Chondrocyte (in vitro differentiated cells): Measurements from ENCODE around the gene MYO7A. TPM values are rescaled to one million over a fixed set of nuclear protein-coding genes. Genes with fewer than 3 reads are reported as not detected.

Experiments used
- DNase-seq: peaks from one replicate; pipeline ENCODE4 v3.0.0; 2021; ENCODE audit warnings: mixed read lengths, low spot score
- H3K27ac Mint-ChIP-seq: one replicate; pipeline ENCODE4 v1.8.0; 2021; ENCODE audit warnings: mild to moderate bottlenecking, moderate library complexity, mixed read lengths; ENCODE audit not compliant: unreplicated experiment
- H3K27me3 Mint-ChIP-seq: 2 replicates; pipeline ENCODE4 v1.8.0; 2021; ENCODE audit warnings: low read depth, mixed read lengths
- H3K36me3 Mint-ChIP-seq: 2 replicates; pipeline ENCODE4 v1.8.0; 2021; ENCODE audit warnings: low read depth, mixed read lengths
- H3K4me1 Mint-ChIP-seq: 2 replicates; pipeline ENCODE4 v1.8.0; 2021; ENCODE audit warnings: low read depth, mild to moderate bottlenecking, mixed read lengths
- H3K4me3 Mint-ChIP-seq: one replicate; pipeline ENCODE4 v1.8.0; 2021; ENCODE audit warnings: mild to moderate bottlenecking, moderate library complexity, mixed read lengths; ENCODE audit not compliant: unreplicated experiment
- H3K9me3 Mint-ChIP-seq: 2 replicates; pipeline ENCODE4 v1.8.0; 2021; ENCODE audit warnings: low read depth, mixed read lengths
- total RNA-seq: library from RNA; stranded (reverse); gene quantifications from 3 replicates; pipeline ENCODE4 v1.2.1, GENCODE V29; 2021
- TF ChIP-seq, protein P1 (sequence below): fragments of 200-600 bp; sonication (generic); IDR thresholded peaks from 2 replicates; pipeline ENCODE4 v1.5.0; 2021; ENCODE audit warnings: antibody characterized with exemption, mild to moderate bottlenecking, moderate library complexity

Gene MYO7A
- total RNA-seq, 1 donor from 2014 or later = not detected

DNA sequence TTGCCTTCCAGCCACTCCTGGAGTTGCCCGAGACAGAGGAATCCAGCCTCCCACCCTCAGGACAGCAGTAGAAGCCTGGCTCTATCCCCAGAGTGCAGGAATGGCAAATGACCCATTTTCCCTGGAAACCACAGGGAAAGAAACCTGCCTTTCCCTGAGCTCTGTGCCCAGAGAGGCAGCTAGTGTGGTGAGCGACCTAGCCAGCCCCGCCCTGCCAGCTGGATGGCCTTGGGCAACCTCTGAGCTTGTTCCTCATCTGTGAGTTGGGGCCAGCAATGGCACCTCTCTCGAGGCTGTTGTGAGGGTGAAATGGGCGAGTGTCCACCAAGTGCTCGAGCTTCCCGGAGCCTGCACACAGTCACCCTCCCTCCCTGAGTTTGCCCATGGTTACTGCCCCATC lies 21.7 kb upstream of the MYO7A start:
- DNase-seq = no peak

DNA sequence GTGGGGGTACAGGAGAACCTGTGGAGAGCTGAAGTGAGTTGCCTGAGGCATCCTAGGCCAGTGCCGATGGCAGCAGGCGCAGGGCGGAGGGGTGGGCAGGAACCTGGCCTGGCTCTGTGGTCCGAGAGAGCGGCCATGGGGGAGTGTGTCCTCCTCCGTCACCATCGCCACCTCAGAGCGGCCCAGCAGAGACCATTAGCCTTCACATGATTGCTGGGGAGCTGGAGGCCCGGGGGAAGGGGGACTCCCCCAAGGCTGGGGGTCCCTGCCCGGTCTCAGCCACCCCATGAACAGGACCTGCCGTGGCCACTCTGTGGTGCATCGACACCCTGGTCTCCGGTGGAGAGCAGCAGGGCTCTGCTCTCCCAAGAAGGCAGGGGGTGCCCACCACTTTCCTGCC lies 21.3 kb upstream of the MYO7A start:
- Mint-ChIP-seq H3K36me3 (peaks cover 2% of the 10 kb centered on the region), H3K27ac (no peak overlapping the region), H3K4me1 (peaks cover 29% of the 10 kb centered on the region), H3K9me3 (no peaks in the 10 kb centered on the region), H3K27me3 (no peaks in the 10 kb centered on the region), H3K4me3 (no peak overlapping the region)
- no peak for DNase-seq
- TF ChIP-seq, protein P1, sequence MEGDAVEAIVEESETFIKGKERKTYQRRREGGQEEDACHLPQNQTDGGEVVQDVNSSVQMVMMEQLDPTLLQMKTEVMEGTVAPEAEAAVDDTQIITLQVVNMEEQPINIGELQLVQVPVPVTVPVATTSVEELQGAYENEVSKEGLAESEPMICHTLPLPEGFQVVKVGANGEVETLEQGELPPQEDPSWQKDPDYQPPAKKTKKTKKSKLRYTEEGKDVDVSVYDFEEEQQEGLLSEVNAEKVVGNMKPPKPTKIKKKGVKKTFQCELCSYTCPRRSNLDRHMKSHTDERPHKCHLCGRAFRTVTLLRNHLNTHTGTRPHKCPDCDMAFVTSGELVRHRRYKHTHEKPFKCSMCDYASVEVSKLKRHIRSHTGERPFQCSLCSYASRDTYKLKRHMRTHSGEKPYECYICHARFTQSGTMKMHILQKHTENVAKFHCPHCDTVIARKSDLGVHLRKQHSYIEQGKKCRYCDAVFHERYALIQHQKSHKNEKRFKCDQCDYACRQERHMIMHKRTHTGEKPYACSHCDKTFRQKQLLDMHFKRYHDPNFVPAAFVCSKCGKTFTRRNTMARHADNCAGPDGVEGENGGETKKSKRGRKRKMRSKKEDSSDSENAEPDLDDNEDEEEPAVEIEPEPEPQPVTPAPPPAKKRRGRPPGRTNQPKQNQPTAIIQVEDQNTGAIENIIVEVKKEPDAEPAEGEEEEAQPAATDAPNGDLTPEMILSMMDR = no peak

More for the DNA sequence above, 21.7 kb upstream of the MYO7A start:
- Mint-ChIP-seq H3K4me3 (no peak overlapping the region), H3K36me3 (peaks cover 2% of the 10 kb centered on the region), H3K4me1 (peaks cover 29% of the 10 kb centered on the region), H3K27ac (no peak overlapping the region), H3K9me3 (no peaks in the 10 kb centered on the region), H3K27me3 (no peaks in the 10 kb centered on the region)
- TF ChIP-seq, protein P1 = no peak

DNA sequence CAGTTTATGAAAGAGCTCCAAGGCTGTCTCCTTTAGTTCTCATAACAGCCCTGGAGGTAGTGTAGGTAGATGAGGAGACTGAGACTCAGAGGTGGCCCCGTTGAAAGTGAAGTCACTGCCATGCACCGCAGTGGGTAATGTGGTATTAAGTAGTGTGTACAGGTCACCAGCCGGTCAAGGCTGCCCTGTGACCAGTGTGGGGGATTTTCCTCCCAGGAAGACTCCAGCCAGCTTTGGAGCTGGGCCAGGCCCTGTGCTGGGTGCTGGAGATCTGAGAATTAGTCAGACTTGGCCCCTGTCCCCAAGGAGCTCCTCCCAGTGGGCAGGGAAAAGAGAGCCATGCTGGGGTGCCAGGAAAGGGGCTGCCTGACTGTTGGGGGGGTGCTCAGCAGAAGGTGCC lies 20.1 kb upstream of the MYO7A start:
- DNase-seq = no peak
- no peaks in the 10 kb centered on the region for H3K27me3 Mint-ChIP-seq
- no peaks in the 10 kb centered on the region for H3K9me3 Mint-ChIP-seq
- peaks cover 2% of the 10 kb centered on the region for H3K36me3 Mint-ChIP-seq
- TF ChIP-seq, protein P1 = no peak
- H3K4me1 Mint-ChIP-seq = peaks cover 29% of the 10 kb centered on the region
- H3K4me3 Mint-ChIP-seq = no peak overlapping the region
- H3K27ac Mint-ChIP-seq = peak overlapping the region; percentile 24

DNA sequence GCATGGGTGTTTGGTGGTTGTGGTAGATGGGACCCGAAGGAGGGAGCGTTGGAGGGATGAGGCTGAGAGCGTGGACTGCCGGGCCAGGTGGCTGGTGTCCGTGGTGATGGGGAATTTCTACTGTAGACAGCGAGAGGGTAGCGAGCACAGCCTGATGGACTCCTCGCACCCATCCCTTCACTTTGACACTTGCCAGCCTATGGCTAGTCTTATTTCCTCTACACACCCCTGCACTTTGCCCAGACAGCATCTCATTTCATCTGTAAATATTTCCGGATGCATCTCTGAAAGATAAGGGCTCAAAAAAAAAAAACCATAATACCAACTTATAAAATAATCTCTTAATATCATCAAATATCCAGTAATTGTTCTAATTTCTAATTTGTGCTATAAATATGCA lies 19.6 kb upstream of the MYO7A start:
- peak overlapping the region; percentile 24 for H3K27ac Mint-ChIP-seq
- H3K4me1 Mint-ChIP-seq = peaks cover 29% of the 10 kb centered on the region
- H3K27me3 Mint-ChIP-seq = no peaks in the 10 kb centered on the region
- TF ChIP-seq, protein P1 = no peak
- no peak for DNase-seq
- H3K4me3 Mint-ChIP-seq = no peak overlapping the region
- H3K36me3 Mint-ChIP-seq = peaks cover under 1% of the 10 kb centered on the region
- H3K9me3 Mint-ChIP-seq = no peaks in the 10 kb centered on the region

DNA sequence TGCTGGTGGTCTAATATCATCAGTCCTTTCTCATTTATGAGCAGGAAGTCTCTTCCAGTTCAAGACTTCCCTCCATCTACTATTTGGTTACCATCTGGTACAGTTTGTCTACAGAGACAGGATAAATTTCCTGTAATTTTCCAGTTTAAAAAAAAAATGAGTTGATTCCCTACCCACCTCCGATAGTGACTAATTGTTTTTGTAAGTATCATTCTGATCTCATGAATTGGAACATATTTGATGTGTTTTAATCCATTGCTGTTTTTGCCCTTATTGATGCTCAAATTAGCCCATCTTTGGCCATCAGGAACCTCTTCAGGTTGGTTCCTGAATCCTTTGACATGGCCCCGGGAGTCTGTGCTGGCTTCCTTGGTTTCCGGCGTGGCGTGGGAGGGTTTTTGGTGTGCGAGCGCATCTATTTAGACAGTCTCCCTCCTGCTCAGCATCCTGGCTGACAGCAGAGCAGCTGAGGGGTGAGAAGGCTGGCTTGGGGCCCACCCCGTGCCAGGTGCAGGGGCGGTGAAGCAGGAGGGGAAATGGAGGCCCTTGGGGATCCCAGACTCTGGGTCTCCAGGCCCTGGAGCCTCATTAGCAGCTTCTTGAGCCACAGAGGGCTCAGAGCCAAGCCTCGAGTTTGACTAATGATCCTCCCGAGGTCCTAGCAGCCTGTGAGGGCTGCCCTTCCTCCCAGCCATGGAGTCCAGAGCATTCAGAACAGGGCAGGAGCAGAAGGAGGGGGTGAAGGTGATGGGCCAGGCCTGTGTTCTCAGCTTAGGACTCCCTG lies 18.6 kb upstream of the MYO7A start:
- no peaks in the 10 kb centered on the region for H3K9me3 Mint-ChIP-seq
- peaks cover 29% of the 10 kb centered on the region for H3K4me1 Mint-ChIP-seq
- no peaks in the 10 kb centered on the region for H3K36me3 Mint-ChIP-seq
- DNase-seq = no peak
- no peak overlapping the region for H3K4me3 Mint-ChIP-seq
- H3K27ac Mint-ChIP-seq = peak overlapping the region; percentile 55
- H3K27me3 Mint-ChIP-seq = no peaks in the 10 kb centered on the region
- TF ChIP-seq, protein P1 = no peak
